ENCODE results near the gene HS3ST4. TPM values are rescaled to one million over a fixed set of nuclear protein-coding genes. Genes with fewer than 3 reads are reported as not detected.

Gene HS3ST4
- total RNA-seq, 1 experiment from 2014 or later: not detected

- in situ Hi-C loops (cut with HindIII; ENCODE audit: low pct_unique_long_range_greater_than_20kb, low sequenced_read_pairs): no loop called here
- ATAC-seq (no peak), DNase-seq (ENCODE audit: low read depth, low spot score) (no peak)
Observed at GRCh38 chr16:26133416-26134093, 441.8 kb downstream of the HS3ST4 start.

GRCh38 chr16:26134588-26134987 lies 442.8 kb downstream of the HS3ST4 start:
- CTCF ChIA-PET: no interaction called here
- TF ChIP-seq, protein P1, sequence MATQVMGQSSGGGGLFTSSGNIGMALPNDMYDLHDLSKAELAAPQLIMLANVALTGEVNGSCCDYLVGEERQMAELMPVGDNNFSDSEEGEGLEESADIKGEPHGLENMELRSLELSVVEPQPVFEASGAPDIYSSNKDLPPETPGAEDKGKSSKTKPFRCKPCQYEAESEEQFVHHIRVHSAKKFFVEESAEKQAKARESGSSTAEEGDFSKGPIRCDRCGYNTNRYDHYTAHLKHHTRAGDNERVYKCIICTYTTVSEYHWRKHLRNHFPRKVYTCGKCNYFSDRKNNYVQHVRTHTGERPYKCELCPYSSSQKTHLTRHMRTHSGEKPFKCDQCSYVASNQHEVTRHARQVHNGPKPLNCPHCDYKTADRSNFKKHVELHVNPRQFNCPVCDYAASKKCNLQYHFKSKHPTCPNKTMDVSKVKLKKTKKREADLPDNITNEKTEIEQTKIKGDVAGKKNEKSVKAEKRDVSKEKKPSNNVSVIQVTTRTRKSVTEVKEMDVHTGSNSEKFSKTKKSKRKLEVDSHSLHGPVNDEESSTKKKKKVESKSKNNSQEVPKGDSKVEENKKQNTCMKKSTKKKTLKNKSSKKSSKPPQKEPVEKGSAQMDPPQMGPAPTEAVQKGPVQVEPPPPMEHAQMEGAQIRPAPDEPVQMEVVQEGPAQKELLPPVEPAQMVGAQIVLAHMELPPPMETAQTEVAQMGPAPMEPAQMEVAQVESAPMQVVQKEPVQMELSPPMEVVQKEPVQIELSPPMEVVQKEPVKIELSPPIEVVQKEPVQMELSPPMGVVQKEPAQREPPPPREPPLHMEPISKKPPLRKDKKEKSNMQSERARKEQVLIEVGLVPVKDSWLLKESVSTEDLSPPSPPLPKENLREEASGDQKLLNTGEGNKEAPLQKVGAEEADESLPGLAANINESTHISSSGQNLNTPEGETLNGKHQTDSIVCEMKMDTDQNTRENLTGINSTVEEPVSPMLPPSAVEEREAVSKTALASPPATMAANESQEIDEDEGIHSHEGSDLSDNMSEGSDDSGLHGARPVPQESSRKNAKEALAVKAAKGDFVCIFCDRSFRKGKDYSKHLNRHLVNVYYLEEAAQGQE (IDR thresholded peaks at IDR 0.05; ENCODE audit: insufficient read depth in 1 of 2, low read depth in 2 of 2, low read length in 1 of 2): no peak
- TF ChIP-seq TCF7L2 (IDR thresholded peaks at IDR 0.05; ENCODE audit: low read depth, low read length): no peak
- TF ChIP-seq CTCF (IDR thresholded peaks at IDR 0.05): no peak
- TF ChIP-seq SIN3A (IDR thresholded peaks at IDR 0.05; ENCODE audit: borderline replicate concordance, insufficient read depth, low read depth, low read length): no peak
- TF ChIP-seq POLR2AphosphoS5 (IDR thresholded peaks at IDR 0.05; ENCODE audit: low read depth, low read length): no peak
- in situ Hi-C loops (cut with HindIII; ENCODE audit: low pct_unique_long_range_greater_than_20kb, low sequenced_read_pairs): no loop called here
- DNase-seq (ENCODE audit: low read depth, low spot score): no peak
- Histone ChIP-seq H3K4me1 (ENCODE audit: control insufficient read depth, insufficient read depth, low read length) (no peaks in the 10 kb centered on the region), H3K36me3 (ENCODE audit: control insufficient read depth, insufficient read depth, low read length) (no peaks in the 10 kb centered on the region), H3K27ac (ENCODE audit: low read length) (no peak overlapping the region), H3K4me3 (ENCODE audit: low read depth in 2 of 2, low read length in 2 of 2) (no peak overlapping the region), H3K9me3 (ENCODE audit: control insufficient read depth, insufficient read depth, low read depth, low read length) (no peaks in the 10 kb centered on the region), H3K27me3 (ENCODE audit: control insufficient read depth, insufficient read depth, low read length) (no peaks in the 10 kb centered on the region)
- intact Hi-C loops (cut with micrococcal nuclease; ENCODE audit: unreplicated experiment): no loop called here
- ATAC-seq: no peak
- POLR2A ChIA-PET: no interaction called here
- BruUV-seq (replicated peaks): no TSS peak

More at GRCh38 chr16:26133416-26134093, 441.8 kb downstream of the HS3ST4 start:
- BruUV-seq (replicated peaks): no TSS peak
- Histone ChIP-seq H3K27ac (ENCODE audit: low read length) (no peak overlapping the region), H3K9me3 (ENCODE audit: control insufficient read depth, insufficient read depth, low read depth, low read length) (no peaks in the 10 kb centered on the region), H3K4me3 (ENCODE audit: low read depth in 2 of 2, low read length in 2 of 2) (no peak overlapping the region), H3K36me3 (ENCODE audit: control insufficient read depth, insufficient read depth, low read length) (no peaks in the 10 kb centered on the region), H3K4me1 (ENCODE audit: control insufficient read depth, insufficient read depth, low read length) (no peaks in the 10 kb centered on the region), H3K27me3 (ENCODE audit: control insufficient read depth, insufficient read depth, low read length) (no peaks in the 10 kb centered on the region)
- ChIA-PET CTCF (no interaction called here), POLR2A (no interaction called here)
- intact Hi-C loops (cut with micrococcal nuclease; ENCODE audit: unreplicated experiment): no loop called here
- TF ChIP-seq SIN3A (IDR thresholded peaks at IDR 0.05; ENCODE audit: borderline replicate concordance, insufficient read depth, low read depth, low read length) (no peak), TCF7L2 (IDR thresholded peaks at IDR 0.05; ENCODE audit: low read depth, low read length) (no peak), CTCF (IDR thresholded peaks at IDR 0.05) (no peak)

All from Panc1 (cell line).